C4-2B (cell line): ENCODE results near the gene DNAJC25.

Source experiments
- CTCF ChIP-seq: fragments of 450-650 bp; conservative IDR thresholded peaks from 2 replicates; pipeline ENCODE4 v1.5.1; 2017; ENCODE audit warnings: mild to moderate bottlenecking
- ZFX ChIP-seq: fragments of 450-650 bp; IDR thresholded peaks from 2 replicates; pipeline ENCODE4 v1.6.1; 2017

GRCh38 chr9:111582888-111583287 is 48.2 kb upstream of the DNAJC25 start:
- no peak for TF ChIP-seq CTCF
- TF ChIP-seq ZFX = no peak
